WERI-Rb-1 (cell line): ENCODE data around the gene JPT2.

Source experiments
- DNase-seq: peaks from one replicate; pipeline ENCODE4 v3.0.0-alpha.2; 2020
- H3K27ac ChIP-seq: fragments of 250-450 bp; sonication (Bioruptor Pico); 2 replicates; pipeline ENCODE4 v1.5.1; 2020; ENCODE audit warnings: mild to moderate bottlenecking, moderate library complexity
- H3K27me3 ChIP-seq: fragments of 250-450 bp; sonication (Bioruptor Pico); 2 replicates; pipeline ENCODE4 v1.5.1; 2021; ENCODE audit warnings: mild to moderate bottlenecking, low read depth, moderate library complexity; ENCODE audit not compliant: insufficient read depth, severe bottlenecking
- H3K36me3 ChIP-seq: fragments of 250-450 bp; sonication (Bioruptor Pico); 2 replicates; pipeline ENCODE4 v1.5.1; 2020; ENCODE audit warnings: mild to moderate bottlenecking, moderate library complexity
- H3K4me3 ChIP-seq: 2 replicates; pipeline ENCODE4 v1.5.1; 2011; ENCODE audit warnings: low read depth, mild to moderate bottlenecking, control low read depth, low read length
- H3K9me3 ChIP-seq: fragments of 250-450 bp; sonication (Bioruptor Pico); 2 replicates; pipeline ENCODE4 v1.5.1; 2021; ENCODE audit warnings: mild to moderate bottlenecking, moderate library complexity; ENCODE audit not compliant: severe bottlenecking
- TF ChIP-seq, protein P1 (sequence below): IDR thresholded peaks from 2 replicates; pipeline ENCODE4 v1.5.1; 2011; ENCODE audit warnings: low read depth, mild to moderate bottlenecking, control low read depth, inconsistent platforms, low read length

Gene JPT2

GRCh38 chr16:1633310-1633709 lies 44.8 kb upstream of the JPT2 start:
- TF ChIP-seq, protein P1, sequence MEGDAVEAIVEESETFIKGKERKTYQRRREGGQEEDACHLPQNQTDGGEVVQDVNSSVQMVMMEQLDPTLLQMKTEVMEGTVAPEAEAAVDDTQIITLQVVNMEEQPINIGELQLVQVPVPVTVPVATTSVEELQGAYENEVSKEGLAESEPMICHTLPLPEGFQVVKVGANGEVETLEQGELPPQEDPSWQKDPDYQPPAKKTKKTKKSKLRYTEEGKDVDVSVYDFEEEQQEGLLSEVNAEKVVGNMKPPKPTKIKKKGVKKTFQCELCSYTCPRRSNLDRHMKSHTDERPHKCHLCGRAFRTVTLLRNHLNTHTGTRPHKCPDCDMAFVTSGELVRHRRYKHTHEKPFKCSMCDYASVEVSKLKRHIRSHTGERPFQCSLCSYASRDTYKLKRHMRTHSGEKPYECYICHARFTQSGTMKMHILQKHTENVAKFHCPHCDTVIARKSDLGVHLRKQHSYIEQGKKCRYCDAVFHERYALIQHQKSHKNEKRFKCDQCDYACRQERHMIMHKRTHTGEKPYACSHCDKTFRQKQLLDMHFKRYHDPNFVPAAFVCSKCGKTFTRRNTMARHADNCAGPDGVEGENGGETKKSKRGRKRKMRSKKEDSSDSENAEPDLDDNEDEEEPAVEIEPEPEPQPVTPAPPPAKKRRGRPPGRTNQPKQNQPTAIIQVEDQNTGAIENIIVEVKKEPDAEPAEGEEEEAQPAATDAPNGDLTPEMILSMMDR, result no peak
- Histone ChIP-seq H3K27me3 (no peaks in the 10 kb centered on the region), H3K36me3 (peaks cover 76% of the 10 kb centered on the region), H3K4me3 (no peak overlapping the region), H3K27ac (no peak overlapping the region), H3K9me3 (no peaks in the 10 kb centered on the region)
- no peak for DNase-seq

- H3K36me3 ChIP-seq, result peaks cover 82% of the 10 kb centered on the region
- no peak for DNase-seq
- H3K27me3 ChIP-seq, result no peaks in the 10 kb centered on the region
- no peak overlapping the region for H3K4me3 ChIP-seq
- TF ChIP-seq, protein P1, result no peak
- no peaks in the 10 kb centered on the region for H3K9me3 ChIP-seq
- H3K27ac ChIP-seq, result no peak overlapping the region
Observed at GRCh38 chr16:1634541-1634940, 43.5 kb upstream of the JPT2 start.

GRCh38 chr16:1635070-1635469 lies 43.0 kb upstream of the JPT2 start:
- H3K27me3 ChIP-seq, result no peaks in the 10 kb centered on the region
- no peak for DNase-seq
- H3K27ac ChIP-seq, result no peak overlapping the region
- peaks cover 84% of the 10 kb centered on the region for H3K36me3 ChIP-seq
- TF ChIP-seq, protein P1, result no peak
- no peak overlapping the region for H3K4me3 ChIP-seq
- H3K9me3 ChIP-seq, result no peaks in the 10 kb centered on the region

- Histone ChIP-seq H3K27ac (no peak overlapping the region), H3K4me3 (no peak overlapping the region), H3K36me3 (peaks cover 89% of the 10 kb centered on the region), H3K9me3 (no peaks in the 10 kb centered on the region), H3K27me3 (no peaks in the 10 kb centered on the region)
- DNase-seq, result no peak
- TF ChIP-seq, protein P1, result no peak
Observed at GRCh38 chr16:1637526-1637925, 40.6 kb upstream of the JPT2 start.

- H3K9me3 ChIP-seq, result no peaks in the 10 kb centered on the region
- no peaks in the 10 kb centered on the region for H3K27me3 ChIP-seq
- TF ChIP-seq, protein P1, result no peak
- peaks cover 84% of the 10 kb centered on the region for H3K36me3 ChIP-seq
- no peak overlapping the region for H3K27ac ChIP-seq
- H3K4me3 ChIP-seq, result no peak overlapping the region
- no peak for DNase-seq
Observed at GRCh38 chr16:1638757-1639156, 39.3 kb upstream of the JPT2 start.

DNA sequence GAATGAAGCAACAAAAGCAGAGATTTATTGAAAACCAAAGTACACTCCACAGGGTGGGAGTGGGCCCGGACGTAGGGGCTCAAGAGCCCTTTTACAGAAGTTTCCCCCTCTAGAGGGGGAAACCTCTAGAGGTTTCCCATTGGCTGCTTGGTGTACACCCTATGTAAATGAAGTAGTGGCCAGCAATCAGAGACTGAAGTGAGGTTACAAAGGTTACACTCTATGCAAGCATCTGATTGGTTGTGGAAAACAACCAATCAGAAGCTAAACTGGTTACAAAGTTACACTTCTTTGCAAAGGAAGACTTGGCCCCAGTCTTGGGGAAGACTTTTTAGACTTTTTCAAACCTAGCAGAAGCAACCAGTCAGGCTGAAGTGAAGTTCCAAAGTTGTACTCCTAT lies 38.8 kb upstream of the JPT2 start:
- Histone ChIP-seq H3K9me3 (no peaks in the 10 kb centered on the region), H3K36me3 (peaks cover 79% of the 10 kb centered on the region), H3K27me3 (no peaks in the 10 kb centered on the region), H3K27ac (no peak overlapping the region), H3K4me3 (no peak overlapping the region)
- TF ChIP-seq, protein P1, result no peak
- no peak for DNase-seq
